ENCODE results near the gene MUSK. TPM values are rescaled to one million over a fixed set of nuclear protein-coding genes. Genes with fewer than 3 reads are reported as not detected.

Gene MUSK
- total and polyA plus RNA-seq, 2 experiments from 2014 or later, result not detected

GRCh38 chr9:110777876-110778215 lies 109.3 kb downstream of the MUSK start:
- Mint-ChIP-seq H3K27ac (0 out of 2 replicates have a peak overlapping the region, but pooled peaks have one; percentile 4), H3K4me1 (peaks cover 20% of the 10 kb centered on the region), H3K9me3 (no peaks in the 10 kb centered on the region), H3K36me3 (ENCODE audit: low read depth) (no peaks in the 10 kb centered on the region), H3K4me3 (no peak overlapping the region), H3K27me3 (ENCODE audit: insufficient read depth, low read depth, poor library complexity) (no peaks in the 10 kb centered on the region)
- H3K27me3 ChIP-seq (ENCODE audit: insufficient read depth), result no peaks in the 10 kb centered on the region
- H3F3A ChIP-seq (replicated peaks; ENCODE audit: low read depth), result no peaks in the 10 kb centered on the region
- no peaks in the 10 kb centered on the region for H3K79me2 ChIP-seq (replicated peaks; ENCODE audit: insufficient read depth)
- ATAC-seq (no peak), DNase-seq (ENCODE audit: low spot score) (no peak)
- TF ChIP-seq CREB1 (CRISPR knock-in tag; IDR thresholded peaks at IDR 0.05; ENCODE audit: low read depth) (no peak), ETS1 (IDR thresholded peaks at IDR 0.05) (no peak), STAT1 (IDR thresholded peaks at IDR 0.05; ENCODE audit: unreplicated experiment) (no peak), REST (IDR thresholded peaks at IDR 0.05; ENCODE audit: unreplicated experiment) (no peak)
- H3K4me2 ChIP-seq, result no peak overlapping the region
- peaks cover 20% of the 10 kb centered on the region for H3K4me1 ChIP-seq (ENCODE audit: insufficient read depth)
- no peak overlapping the region for H2AFZ ChIP-seq
- no peak overlapping the region for H3K4me3 ChIP-seq
- no peaks in the 10 kb centered on the region for H3K9me2 ChIP-seq (ENCODE audit: insufficient read depth)
- no peak overlapping the region for H3K27ac ChIP-seq (ENCODE audit: low read depth)
- H4K20me1 ChIP-seq (replicated peaks; ENCODE audit: insufficient read depth), result no peaks in the 10 kb centered on the region
- H3K36me3 ChIP-seq (ENCODE audit: insufficient read depth), result no peaks in the 10 kb centered on the region

- peaks cover 7% of the 10 kb centered on the region for H3K4me1 Mint-ChIP-seq
- H3K9me2 ChIP-seq (ENCODE audit: insufficient read depth), result no peaks in the 10 kb centered on the region
- H3K27ac ChIP-seq (ENCODE audit: low read depth), result no peak overlapping the region
- H3K4me1 ChIP-seq (ENCODE audit: insufficient read depth), result peaks cover 5% of the 10 kb centered on the region; the same call in 1 of the 2 replicates
- H3K79me2 ChIP-seq (replicated peaks; ENCODE audit: insufficient read depth), result no peaks in the 10 kb centered on the region
- H3K4me2 ChIP-seq, result no peak overlapping the region
- H3F3A ChIP-seq (replicated peaks; ENCODE audit: low read depth), result no peaks in the 10 kb centered on the region
- H3K27me3 ChIP-seq (ENCODE audit: insufficient read depth), result no peaks in the 10 kb centered on the region
- no peak overlapping the region for H3K4me3 Mint-ChIP-seq
- ATAC-seq (no peak), DNase-seq (ENCODE audit: low spot score) (no peak)
- no peak overlapping the region for H3K4me3 ChIP-seq
- no peak overlapping the region for H2AFZ ChIP-seq
- no peaks in the 10 kb centered on the region for H3K27me3 Mint-ChIP-seq (ENCODE audit: insufficient read depth, low read depth, poor library complexity)
- no peak overlapping the region for H3K27ac Mint-ChIP-seq
- no peaks in the 10 kb centered on the region for H3K36me3 ChIP-seq (ENCODE audit: insufficient read depth)
- no peaks in the 10 kb centered on the region for H3K9me3 Mint-ChIP-seq
- no peaks in the 10 kb centered on the region for H4K20me1 ChIP-seq (replicated peaks; ENCODE audit: insufficient read depth)
- H3K36me3 Mint-ChIP-seq (ENCODE audit: low read depth), result no peaks in the 10 kb centered on the region
- no peak for TF ChIP-seq CTCF (conservative IDR thresholded peaks at IDR 0.05; ENCODE audit: low read depth in 2 of 2)
- TF ChIP-seq STAT1 (IDR thresholded peaks at IDR 0.05; ENCODE audit: unreplicated experiment), result no peak
- no peak for TF ChIP-seq ZNF114 (CRISPR knock-in tag; IDR thresholded peaks at IDR 0.05)
- no peak for TF ChIP-seq POLR2AphosphoS5 (IDR thresholded peaks at IDR 0.05; ENCODE audit: low read depth)
- TF ChIP-seq NANOG (IDR thresholded peaks at IDR 0.05; ENCODE audit: borderline replicate concordance), result no peak
- TF ChIP-seq EZH2 (IDR thresholded peaks at IDR 0.05; ENCODE audit: low read depth, unreplicated experiment), result no peak
- no peak for TF ChIP-seq JUNB (IDR thresholded peaks at IDR 0.05; ENCODE audit: unreplicated experiment)
- TF ChIP-seq CREB1 (CRISPR knock-in tag; IDR thresholded peaks at IDR 0.05; ENCODE audit: low read depth), result no peak
- no peak for TF ChIP-seq EZH2phosphoT487 (IDR thresholded peaks at IDR 0.05; ENCODE audit: unreplicated experiment)
- TF ChIP-seq REST (IDR thresholded peaks at IDR 0.05; ENCODE audit: unreplicated experiment), result no peak
- no peak for TF ChIP-seq ZNF331 (CRISPR knock-in tag; IDR thresholded peaks at IDR 0.05; ENCODE audit: low read depth)
- no peak for TF ChIP-seq ETS1 (IDR thresholded peaks at IDR 0.05)
Measured at GRCh38 chr9:110782701-110783100, 114.1 kb downstream of the MUSK start.

Data from GM23338 (cell line).